Dedifferentiated amniotic fluid mesenchymal stem cell (primary cell): Measurements from ENCODE around the gene BCL6B.
A peak's percentile ranks its signal among the peaks of the same experiment; 100 is the strongest.
"Not testable (repeated sequence)": the region's sequence is repeated elsewhere in the genome, so short reads cannot be mapped to it uniquely, and the experiment has no call there.

Experiments used
- DNase-seq: peaks from one replicate; pipeline ENCODE4 v3.0.0-alpha.2; 2016; ENCODE audit errors: extremely low spot score

BCL6B gene

DNA sequence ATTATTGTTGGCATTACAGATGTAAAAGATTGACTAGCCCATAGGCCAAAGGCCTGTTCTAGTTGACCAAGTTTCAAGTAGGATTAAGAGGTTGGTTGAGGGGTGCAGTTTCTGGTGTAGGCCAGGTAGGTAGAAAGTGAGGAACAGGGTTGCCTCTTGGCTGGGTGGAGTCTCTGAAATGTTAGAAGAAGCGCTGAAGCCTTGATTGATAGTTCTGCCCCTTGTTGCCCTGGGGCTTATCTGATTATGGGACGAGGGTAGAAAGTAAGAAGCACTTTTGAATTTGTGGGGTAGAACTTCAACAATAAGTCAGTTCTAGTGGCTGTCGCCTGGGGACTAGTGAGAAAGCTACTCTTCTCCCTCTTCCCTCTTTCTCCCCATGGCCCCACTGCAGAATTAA lies 6.2 kb downstream of the BCL6B start:
- no peak for DNase-seq

DNA sequence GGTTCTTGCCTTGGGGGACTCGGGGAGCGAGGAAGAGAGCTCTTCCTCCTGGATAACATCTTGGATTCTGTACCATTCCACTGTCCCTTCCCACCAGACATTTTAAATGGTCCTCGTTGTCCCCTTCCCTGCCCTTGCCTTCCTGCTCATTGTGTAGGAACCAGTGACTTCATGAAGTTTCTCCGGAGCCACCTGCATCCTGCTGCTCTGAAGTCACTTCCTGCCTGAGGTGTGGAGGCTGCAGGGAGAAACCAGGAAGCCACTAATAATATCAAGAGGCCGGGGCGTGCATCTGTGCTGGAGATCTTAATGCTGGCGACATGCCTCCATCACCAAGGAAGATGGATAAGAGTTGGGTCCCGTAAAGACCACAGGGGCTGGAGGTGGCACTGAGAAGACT lies 6.8 kb downstream of the BCL6B start:
- no peak for DNase-seq

DNA sequence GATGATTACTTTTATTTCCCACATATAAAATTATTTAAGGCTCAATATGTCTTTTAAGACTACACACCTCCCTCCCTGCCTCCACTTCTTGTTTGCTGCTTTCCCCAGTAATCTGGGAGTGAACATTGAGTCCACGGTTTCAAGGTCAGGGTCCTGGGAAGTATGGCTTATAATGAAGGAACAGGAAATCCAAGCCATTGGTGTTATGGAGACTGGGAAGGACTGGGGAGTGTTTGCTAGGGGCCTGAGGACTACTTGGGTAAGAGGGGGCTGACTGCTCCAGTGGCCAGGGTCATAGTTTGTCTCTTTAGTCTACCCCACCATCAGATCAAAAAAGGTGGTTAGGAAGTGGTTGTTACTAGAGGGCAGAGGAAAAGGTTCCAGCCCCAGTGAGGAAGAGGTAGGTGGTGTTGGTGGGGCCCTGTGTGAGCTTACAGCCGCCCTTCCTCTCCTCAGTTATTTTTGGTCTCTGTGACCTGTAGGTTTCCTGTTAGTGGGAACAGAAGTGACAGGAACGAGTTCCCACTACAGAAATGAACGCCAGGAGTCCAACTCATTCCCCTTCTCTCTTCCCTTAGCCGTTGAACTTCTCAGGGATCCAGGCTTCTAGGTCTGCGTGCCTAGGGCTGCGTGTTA lies 12.2 kb downstream of the BCL6B start:
- no peak for DNase-seq

DNA sequence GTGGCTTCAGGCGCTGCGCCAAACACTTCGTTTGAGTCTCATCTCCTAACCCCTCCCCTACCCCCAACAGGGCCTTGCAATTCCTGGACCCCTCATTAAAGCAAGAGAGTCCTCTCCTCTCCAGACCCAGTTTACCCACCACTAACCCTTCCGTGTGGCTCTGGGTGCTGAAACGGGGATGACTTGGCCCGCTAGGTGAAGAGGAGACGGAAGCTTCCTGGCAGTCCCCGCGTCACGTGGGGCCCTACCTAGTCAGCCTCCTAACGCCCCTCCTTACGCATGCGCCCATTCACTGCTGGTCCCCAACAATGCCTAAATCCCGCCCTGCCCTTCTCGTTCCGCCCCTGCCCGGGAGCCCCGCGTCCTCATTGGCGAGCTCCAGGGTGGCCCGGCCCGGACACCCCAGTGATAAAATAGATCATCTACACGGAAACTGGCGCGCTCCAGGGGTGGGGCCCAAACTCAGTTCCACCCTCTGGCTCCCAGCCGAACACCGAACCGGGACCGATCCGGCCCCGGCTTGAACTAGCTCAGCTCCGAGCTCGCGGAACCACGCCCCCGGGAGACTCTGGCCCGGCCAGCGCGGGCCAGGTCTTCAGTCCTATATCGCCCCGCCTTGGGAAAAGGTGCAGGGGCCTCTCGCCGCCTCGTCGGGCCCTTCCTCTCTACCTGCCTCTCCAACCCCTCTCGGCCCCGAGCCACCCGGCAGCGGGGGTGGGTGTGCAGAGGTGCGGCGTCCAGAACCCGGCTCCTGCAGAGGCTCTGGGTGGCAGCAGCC lies 12.9 kb downstream of the BCL6B start, which contains the start of gene SLC16A13:
TSS of gene SLC16A13 (plus strand) at position 425 of the 778 bp plus-strand sequence. CDS start 368 bp downstream, outside the sequence.
- DNase-seq = peak; percentile 81

DNA sequence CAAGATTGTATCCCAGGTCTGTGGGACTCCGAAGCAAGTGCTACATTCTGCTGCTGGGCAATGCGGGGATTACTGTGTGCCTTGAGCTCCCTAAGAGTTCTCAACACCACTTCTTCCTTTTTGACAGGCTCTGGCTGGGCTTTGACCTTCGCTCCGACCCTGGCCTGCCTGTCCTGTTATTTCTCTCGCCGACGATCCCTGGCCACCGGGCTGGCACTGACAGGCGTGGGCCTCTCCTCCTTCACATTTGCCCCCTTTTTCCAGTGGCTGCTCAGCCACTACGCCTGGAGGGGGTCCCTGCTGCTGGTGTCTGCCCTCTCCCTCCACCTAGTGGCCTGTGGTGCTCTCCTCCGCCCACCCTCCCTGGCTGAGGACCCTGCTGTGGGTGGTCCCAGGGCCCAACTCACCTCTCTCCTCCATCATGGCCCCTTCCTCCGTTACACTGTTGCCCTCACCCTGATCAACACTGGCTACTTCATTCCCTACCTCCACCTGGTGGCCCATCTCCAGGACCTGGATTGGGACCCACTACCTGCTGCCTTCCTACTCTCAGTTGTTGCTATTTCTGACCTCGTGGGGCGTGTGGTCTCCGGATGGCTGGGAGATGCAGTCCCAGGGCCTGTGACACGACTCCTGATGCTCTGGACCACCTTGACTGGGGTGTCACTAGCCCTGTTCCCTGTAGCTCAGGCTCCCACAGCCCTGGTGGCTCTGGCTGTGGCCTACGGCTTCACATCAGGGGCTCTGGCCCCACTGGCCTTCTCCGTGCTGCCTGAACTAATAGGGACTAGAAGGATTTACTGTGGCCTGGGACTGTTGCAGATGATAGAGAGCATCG lies 15.4 kb downstream of the BCL6B start:
- no peak for DNase-seq

GRCh38 chr17:7039832-7040231 lies 17.0 kb downstream of the BCL6B start:
- DNase-seq = no peak

DNA sequence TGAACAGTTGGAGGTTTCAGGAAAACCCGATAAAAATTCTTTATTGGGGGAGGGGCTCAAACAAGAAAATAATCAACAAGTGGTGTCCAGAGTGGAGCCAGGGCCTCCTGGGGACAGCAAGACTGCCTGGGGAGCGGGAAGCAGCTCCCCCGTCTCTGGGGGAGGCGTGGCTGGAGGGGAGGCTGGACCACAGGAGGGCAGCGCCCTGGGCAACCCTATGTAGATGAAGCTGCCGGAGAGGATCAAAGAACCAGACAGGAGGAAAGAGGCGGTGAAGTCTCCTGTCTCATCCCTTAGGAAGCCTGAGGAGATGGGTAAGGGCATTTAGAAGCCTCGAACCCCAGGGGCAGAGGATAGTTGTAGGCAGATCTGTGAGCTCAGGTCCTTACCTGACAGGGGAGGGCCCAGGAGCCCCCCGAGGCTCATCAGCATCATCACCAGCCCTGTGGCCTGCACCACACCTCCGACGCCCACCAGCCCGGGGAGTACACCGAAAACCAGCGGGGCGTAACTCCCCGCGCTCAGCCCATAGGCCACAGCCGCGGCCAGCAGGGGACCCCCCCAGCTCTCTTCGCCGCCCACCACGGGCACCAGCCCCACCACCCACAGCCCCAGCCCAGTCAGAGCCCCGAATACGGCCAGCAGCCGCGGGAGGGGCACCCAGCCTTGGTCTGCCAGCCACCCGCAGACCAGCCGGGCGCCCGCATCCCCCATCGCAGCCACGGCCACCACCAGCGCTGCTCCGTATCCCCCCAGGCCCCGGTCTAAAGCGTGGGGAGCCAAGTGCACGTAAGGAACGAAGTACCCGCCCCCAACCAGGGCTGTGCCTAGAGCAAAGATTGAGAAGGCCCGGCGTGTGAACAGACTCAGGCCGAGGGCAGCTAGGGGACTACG lies 19.0 kb downstream of the BCL6B start:
- DNase-seq = no peak

- no peak for DNase-seq
Measured at GRCh38 chr17:7042501-7043181, 19.8 kb downstream of the BCL6B start.

GRCh38 chr17:7043182-7043496 lies 20.3 kb downstream of the BCL6B start:
- no peak for DNase-seq

- DNase-seq = no peak
Measured at GRCh38 chr17:7043497-7044198, 20.8 kb downstream of the BCL6B start, which contains the start of gene SLC16A11. SLC16A11 (minus strand) TSS chr17:7044092; CDS start chr17:7043513, 579 bp downstream.

DNA sequence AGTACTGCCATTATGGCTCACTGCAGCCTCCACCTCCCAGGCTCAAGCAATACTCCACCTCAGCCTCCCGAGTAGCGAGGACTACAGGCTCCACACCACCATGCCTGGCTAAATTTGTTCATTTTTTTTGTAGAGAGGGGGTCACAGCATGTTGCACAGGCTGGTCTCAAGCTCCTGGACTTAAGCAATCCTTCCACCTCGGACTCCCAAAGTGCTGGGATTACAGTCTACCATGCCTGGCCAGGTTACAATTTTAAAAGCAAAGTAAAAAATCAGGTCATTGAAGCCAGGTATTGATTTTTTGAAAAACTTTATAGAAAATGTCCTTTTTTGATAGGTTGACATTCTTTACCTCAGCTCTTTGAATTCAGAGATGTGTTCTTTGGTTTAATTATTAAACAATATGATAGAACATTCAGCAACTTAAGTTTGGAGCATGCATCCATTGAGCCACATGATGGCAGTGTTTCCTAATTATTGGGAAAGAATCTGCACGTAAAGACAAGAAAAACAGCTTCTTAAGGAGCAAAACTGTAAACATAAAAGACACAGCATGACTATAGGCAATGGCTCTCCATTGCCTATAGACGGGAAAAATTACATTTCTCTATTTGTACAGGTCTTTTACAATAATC lies 22.8 kb downstream of the BCL6B start:
- DNase-seq = peak; percentile 87

DNA sequence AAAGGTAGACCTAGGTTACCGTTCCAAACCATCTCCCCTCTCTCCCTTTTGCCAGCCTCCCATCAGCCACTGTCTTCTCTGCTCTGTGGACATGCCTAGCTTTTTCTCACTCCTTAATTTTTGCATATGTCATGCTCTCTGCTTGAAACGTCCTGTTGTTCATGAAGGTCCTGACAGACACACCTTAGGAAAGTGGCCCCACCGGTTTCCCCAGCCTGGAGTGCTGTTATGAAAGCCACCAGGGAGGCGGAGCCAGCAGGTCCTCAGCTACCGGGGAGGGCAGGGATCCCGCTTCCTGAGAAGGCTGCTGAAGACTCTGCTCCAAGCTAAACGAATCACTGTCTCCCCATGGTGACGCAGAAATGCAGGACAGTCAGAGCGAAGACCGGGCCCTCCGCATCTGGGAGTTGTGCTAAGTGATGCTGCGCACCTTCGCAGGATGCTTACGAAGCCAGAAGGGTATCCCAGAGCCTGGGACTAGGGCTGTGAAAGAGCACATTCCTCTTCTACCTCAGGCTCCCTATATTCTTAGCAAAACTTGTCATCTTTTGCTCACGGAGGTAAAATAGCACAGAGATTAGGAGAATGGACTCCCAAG lies 23.4 kb downstream of the BCL6B start:
- no peak for DNase-seq

GRCh38 chr17:7046725-7047397 lies 24.0 kb downstream of the BCL6B start:
- DNase-seq = not testable (repeated sequence)

DNA sequence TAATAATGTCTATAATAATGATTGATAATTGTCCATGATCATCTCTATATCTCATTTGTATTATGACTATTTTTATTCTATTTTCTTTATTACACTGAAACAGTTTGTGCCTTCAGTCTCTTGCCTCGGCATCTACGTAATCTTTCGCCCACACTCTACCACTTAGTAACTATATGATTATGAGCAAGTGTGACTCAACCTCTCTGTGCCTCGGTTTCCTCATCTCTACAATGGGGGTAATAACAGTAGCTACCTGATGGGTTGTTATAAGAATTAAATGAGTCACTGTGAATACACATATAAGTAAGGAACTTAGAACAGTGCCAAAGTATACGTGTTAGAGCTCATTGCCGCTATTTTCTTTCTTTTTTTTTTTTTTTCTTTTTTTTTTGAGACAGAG lies 24.7 kb downstream of the BCL6B start:
- no peak for DNase-seq

GRCh38 chr17:7048968-7049367 lies 26.1 kb downstream of the BCL6B start:
- no peak for DNase-seq

GRCh38 chr17:7050583-7050982 lies 27.7 kb downstream of the BCL6B start:
- not testable (repeated sequence) for DNase-seq

DNA sequence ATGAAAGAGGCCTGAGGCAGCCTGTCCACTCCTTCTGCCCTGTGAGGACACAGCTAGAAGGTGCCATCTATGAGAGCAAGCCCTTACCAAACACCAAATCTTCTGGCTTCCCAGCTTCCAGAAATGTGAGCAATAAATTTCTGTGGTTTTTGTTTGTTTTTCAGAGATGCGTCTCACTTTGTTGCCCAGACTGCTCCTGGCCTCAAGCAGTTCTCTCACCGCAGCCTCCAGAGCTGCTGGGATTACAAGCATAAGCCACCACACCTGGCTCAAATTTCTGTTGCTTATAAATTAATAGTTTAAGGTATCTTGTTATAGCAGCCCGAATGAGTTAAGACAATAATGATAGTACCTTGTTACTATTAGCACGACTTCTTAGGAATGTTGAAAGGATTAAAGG lies 33.5 kb downstream of the BCL6B start:
- DNase-seq = no peak

DNA sequence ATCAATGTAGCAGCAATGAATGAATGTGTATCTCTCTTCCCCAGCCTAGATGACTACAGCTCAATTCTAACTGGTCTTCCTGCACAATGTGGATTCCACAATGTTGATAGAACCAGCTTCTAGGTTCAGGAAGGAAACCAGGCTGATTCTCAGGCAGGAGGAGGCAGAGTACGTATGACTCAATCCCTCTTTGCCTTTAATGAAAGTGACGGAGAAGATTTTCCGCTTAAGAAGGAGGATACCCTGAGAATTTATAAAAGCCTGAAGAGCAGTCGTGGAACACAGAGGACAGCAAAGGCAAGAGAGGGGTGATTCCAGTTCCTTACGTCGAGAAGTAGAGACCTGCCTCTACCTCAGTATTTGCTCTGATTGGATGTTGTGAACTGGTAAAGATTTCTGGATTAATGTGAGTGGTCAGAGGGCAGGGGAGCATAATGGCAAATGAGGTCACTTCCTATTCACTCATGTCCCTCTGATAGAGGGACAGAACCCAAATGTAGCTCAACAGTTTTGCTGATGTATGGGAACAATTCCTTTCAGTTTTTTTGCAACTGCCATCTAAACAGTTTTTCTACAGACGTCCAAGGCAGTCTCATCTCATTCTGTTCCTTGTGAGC lies 36.1 kb downstream of the BCL6B start:
- DNase-seq = no peak
